KG1 (cell line): ENCODE data around the gene ABCC4.

ENCODE experiments used
- DNase-seq: peaks from one replicate; lab custom pipeline; 2025; lab: John Stamatoyannopoulos, UW

ABCC4 gene

DNA sequence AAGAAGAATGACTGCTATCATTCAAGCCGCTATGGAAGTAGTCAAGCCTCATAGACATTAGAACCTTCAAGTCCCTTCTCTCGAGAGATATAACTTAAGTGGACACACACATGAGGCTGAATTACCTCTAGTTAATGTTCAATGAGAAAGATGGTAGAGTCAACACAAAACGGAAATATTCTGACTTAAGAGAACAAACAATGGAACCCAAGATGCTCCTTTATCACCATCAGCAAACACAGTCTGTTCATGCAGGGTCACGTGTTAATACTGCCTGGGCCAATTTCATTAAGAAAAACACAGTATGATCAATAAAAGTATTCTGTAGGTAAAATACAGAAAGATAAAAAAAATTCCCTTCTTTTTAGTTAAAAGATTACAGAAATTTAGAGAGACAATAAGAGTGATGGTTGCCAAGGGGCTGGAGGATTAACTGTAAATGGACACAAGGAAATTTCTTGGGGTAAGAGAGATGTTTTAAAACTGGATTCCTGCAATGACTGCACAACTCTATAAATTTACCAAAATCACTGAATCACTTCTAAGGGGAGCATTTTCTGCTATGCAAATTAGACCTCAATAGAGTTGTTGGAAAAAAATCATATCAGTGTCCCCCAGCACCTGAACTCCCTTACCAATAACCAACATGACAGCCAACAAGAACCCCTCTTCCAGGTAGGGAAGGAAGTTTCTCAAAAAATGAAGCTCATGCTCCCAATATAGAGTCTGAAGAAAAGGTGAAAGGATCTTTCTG lies 256.6 kb downstream of the ABCC4 start:
- no peak for DNase-seq

DNA sequence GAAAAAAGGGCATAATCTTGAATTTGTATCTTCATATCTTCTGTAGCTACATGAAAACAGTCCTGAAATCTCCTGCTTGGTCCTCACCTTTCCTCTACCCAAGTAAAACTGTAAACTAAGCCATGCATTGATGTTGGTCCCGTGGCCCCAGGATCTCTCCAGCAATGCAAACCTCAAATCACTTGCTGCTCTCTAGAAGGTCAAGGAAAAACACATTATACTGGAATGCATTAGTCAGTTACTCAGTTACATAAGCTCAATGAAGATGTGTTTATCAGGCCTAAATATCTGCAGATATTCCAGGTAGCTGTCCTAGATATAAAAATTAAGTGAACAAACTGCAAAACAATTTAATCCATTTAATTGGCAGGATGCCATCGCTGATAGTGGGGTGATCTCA lies 261.8 kb downstream of the ABCC4 start:
- no peak for DNase-seq

DNA sequence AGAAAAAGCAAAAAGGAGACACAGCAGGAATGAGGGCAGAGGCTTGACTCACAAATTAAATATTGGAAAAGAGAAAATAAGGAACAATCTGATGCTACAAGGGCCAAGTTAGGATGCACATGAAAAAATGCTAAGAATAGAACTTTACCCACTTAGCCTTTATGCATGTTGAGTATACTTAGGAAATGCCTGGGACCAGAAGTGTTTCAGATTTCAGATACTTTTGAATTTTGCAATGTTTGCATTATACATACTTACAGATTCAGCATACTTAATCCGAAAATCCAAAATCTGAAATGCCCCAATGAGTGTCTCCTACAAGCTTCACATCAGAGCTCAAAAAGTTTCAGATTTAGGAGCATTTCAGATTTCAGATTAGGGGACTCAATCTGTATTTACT lies 262.3 kb downstream of the ABCC4 start:
- DNase-seq: no peak

DNA sequence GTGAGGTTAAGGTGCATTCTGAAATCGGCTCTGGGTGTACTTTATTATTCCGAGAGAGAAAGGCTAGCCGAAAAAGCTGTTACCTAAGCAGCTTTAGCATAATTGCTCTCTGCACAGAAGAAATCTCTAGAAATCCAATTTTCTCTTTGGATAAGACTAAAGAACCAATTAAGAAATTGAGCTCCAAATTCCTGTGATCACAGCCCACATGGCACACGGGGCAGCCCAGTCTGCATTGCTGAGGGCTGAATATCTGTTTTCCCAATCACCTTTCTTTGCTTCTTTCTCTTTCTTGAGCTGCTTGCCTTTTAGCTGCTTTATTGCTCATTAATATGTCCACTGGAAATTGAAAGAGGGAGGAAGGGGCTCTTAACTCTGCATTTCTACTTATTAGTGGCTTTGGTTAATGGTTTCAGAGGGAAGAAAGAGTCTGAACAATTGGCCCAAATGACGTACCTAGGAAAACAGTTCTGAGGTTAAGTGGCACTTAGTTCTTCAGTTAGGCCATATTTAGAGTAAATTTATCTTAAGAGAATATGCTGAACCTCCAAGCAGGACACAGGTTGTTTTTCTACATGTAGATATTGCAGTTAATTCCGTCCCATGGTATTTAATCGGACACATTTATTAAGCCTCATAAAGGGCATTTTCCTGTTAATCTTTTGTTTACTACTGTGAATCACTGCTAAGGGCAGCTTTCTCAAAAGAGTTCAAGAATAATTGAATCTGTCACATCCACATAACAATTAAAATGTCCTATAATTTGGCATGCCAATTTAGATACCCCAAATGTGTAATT lies 265.7 kb downstream of the ABCC4 start:
- no peak for DNase-seq

DNA sequence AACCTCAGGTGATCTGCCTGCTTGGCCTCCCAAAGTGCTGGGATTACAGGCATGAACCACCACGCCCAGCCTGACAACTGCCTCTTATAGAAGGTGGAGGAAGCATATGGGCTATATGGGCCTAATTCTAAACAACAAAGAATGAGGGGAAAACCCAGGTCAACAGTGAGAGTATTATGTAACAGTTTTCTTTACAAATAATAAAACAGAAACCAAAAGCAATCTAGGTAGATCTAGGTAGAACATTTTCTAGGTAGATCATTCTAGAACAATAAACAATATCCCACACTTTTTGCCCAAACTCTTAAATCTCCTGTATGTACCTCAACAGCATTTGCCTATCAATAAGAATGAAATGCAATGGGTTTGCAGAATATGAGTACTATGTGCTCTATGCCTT lies 267.4 kb downstream of the ABCC4 start:
- no peak for DNase-seq

DNA sequence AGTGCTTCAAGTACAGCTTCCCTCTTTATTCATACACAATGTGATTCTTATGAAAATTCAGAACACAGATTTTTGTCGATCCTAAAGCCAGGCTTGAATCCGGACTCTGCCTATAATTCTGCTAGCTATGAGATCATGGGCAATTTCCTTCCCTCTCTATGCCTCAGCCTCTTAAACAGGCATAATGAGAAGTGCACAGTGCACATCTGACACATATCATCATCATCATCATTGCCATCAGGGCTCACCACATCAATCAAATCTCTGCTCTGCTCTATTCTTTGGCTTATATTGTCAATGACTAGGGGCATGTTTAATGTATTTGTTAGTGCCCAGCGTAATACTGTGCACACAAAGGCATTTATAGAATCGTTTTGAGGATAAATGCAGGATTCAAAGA lies 269.1 kb downstream of the ABCC4 start:
- DNase-seq: no peak

DNA sequence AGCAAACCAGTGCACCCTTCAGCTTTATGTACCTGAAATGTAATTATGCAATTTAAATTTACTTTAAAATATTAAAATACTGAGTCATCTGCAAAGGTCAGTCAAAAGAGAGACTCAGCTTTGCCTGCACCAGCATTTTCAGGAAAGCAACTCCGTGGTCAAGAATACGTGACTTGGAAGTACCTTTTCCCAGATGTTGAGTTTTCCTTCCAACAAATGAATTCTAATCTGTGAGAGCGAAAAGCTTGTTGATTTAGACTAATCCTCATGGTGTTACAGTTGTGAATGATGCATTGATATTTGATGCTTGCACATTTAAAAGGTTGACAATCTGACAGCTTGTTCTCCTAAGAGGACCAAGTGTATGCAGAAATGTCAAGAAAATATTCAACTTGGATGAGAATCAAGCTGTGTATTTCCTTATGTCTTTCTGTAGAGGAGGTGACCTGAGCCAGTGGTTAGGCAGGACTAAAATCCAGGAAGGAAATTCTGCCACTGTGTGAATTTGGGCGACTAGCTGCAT lies 270.4 kb downstream of the ABCC4 start:
- no peak for DNase-seq

DNA sequence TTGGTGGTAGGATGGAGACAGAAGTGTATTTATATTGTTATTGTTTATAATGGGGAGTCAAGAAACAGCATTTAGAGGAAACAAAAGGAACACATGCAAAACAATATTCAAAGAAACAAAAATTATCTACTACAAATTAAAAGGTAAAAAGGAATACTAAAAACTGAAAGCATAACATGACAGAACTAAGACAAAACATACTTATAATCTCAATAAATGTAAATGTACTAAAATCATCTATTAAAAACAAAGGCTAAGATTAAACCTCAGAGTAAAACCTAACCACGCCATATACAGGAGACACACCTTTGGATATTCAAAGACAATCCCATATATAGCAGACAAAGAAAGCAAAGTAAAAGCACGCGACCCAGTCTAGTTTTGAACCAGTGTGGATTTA lies 273.6 kb downstream of the ABCC4 start:
- DNase-seq: no peak

DNA sequence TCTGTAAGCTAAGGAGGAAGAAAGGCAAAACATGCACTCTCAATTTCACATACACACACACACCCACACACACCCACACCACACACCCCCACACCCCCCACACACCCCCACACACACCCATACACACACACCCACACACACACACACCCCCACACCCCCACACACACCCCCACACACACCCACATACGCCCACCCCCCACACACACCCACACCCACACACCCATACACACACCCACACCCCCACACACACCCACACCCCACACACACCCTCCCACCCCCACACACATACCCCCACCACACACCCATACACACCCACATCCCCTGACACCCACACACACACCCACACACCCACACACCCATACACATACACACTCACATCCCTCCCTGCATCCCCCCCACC lies 276.1 kb downstream of the ABCC4 start:
- DNase-seq: no peak

DNA sequence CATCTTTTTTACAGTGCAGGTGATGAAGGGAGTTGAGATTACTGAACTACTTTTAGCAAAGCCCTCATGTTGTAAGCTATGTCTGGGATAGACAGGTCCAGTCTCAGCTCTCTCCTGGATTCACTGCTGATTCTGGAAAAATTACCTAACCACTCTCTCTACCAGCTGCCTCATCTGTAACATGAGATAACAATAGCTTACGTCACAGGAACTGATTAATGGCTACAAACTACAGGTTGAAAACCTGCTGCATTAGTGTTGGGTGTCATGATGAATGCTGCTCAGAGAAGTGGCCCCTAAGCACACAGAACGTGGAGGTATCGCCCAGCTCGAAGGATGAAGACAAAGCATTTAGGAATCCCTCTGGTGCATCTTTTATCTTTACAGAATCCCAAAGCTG lies 277.8 kb downstream of the ABCC4 start:
- DNase-seq: no peak

DNA sequence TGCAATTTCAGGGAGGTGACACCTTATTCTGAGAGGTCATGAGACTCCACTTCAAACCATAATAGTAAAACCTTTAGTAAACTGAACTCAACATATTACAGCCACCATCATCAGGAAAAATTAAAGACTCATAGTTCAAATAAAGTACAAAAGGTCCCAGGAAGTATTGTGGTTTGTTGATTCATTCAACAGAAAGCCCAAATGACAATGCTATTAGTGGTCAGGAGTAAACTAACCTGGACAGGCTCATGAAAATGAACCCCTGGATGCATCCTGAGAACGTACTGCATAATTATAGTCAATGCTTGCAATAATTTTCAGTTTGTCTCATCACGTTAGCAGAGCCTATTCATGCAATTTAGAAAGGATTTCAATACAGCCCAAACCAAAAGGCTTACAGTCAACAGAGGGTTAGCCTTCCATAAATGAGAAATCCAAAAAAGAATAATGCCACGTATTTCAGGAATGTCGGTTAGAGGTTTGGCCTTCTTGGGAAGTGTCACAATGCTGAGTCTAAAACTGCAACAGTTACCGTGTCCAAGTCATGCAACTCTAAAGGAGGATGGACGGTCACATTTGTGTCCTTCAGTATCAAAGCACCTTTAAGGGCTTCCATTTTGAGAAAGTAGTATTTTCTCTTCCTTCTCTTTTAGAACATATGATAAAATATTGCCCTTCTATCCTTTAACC lies 280.8 kb downstream of the ABCC4 start:
- no peak for DNase-seq

DNA sequence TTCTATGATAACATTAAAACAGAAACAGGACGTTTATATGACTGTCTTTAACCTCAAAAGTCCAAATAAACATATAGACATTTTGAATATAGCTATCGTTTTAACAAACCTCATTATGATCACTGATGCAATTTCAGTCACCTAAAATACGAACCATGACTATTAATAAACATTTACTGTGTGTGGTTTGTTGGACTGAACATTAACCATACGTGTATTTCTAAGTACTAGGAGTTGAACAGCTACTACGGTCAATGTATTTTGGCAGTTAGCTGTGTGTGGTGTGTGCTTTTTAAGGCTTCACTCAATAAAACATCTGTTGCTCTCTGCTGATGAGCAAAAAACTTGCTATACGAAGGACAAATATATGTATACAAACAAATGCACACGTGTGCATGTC lies 281.4 kb downstream of the ABCC4 start:
- no peak for DNase-seq

DNA sequence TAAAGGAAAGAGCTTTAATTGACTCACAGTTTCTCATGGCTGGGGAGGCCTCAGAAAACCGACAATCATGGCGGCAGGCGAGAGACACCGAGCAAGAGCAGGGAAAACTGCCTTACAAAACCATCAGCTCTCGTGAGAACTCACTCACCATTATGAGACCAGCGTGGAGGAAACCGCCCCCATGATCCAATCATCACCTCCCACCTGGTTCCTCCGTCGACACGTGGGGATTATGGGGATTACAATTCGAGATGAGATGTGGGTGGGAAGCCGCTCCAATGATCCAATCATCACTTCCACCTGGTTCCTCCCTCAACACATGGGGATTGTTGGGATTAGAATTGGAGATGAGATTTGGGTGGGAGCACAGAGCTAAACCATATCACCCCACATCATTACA lies 293.9 kb downstream of the ABCC4 start:
- no peak for DNase-seq

DNA sequence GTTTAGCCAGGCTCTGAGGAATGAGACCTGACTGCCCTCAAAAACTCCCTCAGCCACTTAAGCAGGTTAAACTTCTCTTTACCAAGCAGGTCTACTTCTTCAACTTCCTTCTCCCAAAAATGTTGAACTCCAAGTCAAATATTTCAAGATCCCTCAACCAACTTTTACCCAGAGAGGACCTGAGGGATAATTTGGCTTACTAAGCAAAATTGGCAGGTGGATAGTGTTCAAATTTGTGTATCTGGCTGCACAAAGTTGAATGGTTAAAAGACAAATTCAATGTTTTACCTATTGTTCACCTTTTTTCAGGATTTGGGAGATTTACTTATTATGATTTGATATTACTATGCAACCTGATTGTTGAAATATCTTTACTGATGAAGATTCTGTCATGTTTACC lies 296.0 kb downstream of the ABCC4 start:
- DNase-seq: no peak

DNA sequence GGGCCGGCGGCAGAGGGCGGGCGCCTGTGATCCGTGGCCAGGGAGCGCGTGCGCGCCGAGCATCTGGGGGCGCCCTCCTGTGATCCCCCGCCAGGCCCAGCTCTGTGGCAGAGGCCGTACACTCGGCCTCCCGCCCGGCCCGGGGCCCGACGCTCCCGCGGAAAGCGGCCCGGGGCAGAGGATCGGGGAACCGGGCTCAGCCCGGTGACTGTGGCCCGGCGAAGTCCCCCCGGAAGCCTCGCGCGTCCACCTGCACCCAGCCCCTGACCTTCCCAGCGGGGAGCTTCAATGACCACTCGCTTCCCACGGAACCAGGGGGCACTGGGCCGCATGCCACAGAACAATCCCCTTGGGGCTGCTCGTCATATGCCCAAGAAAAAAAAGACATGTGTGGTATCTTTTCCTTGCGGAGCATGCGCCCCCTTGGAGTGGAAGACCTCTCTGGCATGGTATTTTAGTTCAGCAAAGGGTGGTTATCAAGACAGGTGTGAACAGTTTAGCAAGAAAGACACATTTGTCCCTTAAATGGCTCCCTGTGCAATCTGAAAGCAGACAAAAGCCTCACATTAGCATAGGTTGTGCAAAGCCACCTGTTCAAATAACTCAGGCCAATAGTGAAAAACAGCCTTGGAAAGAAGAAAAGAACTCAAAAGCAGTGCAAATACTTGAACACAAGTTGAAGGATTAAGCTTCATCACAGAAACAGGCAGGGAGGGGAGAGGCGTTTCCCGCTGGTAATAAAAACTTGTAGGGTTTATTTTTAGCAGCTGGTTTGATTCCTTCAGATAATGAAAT lies 298.0 kb downstream of the ABCC4 start:
- DNase-seq: no peak

DNA sequence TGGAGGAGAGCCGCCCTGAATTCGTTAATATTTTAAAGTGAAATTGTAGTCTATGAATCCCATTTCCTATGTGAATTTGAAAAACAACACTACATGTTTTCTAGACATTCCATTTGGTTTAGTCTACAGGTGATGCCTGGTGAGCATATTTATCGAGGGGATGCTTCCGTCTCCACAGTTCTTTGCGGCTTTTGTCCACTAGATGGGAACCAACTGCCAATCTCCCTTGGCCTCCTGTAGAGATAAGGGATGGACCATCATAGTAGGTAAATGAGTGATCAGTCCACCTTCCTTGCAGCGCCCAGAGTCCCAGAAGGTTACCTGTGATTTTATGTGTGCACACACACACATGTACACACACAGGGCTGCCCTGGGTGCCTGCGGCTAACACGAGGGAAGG lies 299.1 kb downstream of the ABCC4 start:
- no peak for DNase-seq

DNA sequence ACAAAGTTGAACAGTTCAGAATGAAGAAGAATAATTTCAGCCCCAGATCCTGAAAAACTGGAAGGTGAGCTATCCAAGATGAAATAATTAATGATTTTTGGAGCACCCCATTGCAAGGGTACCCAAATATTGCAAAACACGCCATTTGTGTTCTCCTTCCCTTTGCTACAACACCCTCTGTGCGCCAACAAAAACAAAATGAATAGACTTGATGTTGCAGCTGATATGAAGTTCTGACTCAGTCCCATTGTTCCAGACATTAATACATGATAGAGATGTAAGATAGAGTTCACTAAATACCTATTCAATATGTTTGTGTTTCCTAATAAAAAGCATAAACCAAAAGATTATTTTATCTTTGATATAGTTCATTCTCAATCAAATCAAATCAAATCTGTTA lies 301.4 kb downstream of the ABCC4 start:
- no peak for DNase-seq

DNA sequence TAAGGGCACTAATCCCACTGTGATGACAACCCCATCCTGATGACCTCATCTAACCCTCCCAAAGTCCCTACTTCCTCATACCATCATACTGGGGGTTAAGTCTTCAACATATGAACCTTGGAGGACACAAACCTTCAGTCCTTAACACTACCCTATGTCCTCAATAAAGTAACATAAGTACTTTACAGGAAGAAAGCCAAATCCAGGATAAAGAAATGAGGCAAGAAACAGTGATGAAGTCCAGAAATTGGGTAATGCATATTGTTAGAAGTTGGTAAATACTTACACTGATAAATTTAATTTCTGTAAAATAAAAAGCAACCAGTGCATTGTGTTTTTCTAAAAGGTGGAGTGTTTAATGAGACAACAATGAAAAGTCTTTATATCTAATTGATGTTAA lies 304.1 kb downstream of the ABCC4 start:
- DNase-seq: no peak

DNA sequence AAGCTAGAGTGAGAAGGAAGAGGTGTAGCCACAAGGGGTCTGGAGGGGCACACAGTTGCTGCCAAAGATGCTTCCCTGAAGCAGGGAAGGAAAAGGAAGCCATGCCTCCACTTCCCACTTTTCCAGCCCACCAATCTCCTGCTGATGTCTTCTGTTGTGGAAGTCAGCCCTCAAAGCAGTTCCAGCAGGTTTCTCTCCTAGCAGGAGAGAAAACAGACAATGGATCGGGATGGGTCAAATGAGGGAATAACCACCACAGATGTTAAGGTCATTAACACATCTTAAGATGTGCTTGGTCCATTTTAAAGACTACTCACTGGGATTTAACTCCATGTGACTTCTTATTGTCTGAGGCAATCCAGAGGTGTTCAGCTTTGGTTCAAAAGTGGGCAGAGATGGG lies 304.8 kb downstream of the ABCC4 start:
- DNase-seq: no peak

DNA sequence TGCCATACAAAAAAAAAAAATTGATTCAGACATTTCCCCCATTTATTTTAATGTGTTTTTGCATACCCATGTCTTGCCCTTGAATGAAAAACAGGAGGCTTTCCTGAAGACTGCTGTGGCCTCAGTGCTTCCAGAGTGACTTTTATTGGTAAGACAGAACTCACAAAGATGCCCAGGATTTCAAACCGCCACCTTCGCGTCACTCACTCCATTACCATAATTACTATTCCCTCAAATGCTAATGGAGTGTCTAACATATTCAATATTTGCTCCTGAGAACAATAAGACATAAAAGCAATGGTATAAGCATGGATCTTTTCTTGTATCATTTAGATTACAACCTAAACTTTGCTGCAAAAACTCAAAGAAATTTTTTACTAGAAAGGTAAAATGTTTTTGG lies 306.7 kb downstream of the ABCC4 start:
- no peak for DNase-seq

DNA sequence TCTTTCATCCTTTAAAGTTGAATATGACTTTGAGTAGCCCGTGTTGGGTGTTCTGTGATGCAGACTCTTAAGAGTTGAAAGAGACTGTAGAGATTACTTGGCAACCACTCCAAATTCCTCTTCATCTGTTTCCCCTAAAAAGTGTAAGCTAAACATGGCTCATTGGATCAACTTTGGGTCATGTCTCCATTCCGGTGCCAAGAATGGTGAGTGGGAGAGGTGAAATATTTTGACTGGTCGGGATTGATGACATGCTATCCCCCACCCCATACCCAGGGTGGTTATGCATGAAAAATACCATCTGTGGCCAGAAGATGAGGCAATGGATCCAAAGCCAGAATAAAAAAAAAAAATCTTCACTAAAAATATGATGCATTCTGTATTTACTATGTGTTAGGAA lies 307.6 kb downstream of the ABCC4 start:
- DNase-seq: no peak
